LNCaP clone FGC (cell line): ENCODE results near the gene BMPR1A.

Experiments
- DNase-seq: peaks from one replicate; pipeline ENCODE4 v3.0.0-alpha.2; 2011; ENCODE audit warnings: low read depth
- H3K4me3 ChIP-seq: 2 replicates; pipeline ENCODE4 v1.5.1; 2011; ENCODE audit warnings: mild to moderate bottlenecking, low read depth, low read length, control low read depth
- TF ChIP-seq, protein P1 (sequence below): IDR thresholded peaks from 2 replicates; pipeline ENCODE4 v1.5.1; 2012; ENCODE audit warnings: mild to moderate bottlenecking; ENCODE audit not compliant: control insufficient read depth, insufficient read depth; ENCODE audit errors: extremely low read depth

The BMPR1A gene

DNA sequence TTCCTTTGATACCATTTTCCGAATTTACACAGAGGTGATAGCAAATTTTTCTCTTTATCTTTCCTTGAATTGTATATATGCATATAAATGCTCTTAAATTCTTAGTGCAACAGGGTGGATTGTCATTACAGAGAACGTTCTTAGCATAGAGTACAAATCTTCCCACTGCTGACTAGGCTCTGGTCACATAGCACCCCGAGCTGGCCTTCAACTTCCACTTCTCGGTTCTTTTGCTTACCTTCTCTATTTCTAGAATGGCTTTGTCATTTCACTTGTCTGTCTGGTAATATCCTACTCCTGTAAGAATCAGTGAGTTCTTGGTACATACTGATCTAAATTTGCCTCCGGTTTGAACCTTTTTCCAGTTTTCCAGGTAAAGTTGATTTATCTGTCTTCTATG is 225.3 kb downstream of the BMPR1A start:
- no peak overlapping the region for H3K4me3 ChIP-seq
- DNase-seq: no peak
- TF ChIP-seq, protein P1, sequence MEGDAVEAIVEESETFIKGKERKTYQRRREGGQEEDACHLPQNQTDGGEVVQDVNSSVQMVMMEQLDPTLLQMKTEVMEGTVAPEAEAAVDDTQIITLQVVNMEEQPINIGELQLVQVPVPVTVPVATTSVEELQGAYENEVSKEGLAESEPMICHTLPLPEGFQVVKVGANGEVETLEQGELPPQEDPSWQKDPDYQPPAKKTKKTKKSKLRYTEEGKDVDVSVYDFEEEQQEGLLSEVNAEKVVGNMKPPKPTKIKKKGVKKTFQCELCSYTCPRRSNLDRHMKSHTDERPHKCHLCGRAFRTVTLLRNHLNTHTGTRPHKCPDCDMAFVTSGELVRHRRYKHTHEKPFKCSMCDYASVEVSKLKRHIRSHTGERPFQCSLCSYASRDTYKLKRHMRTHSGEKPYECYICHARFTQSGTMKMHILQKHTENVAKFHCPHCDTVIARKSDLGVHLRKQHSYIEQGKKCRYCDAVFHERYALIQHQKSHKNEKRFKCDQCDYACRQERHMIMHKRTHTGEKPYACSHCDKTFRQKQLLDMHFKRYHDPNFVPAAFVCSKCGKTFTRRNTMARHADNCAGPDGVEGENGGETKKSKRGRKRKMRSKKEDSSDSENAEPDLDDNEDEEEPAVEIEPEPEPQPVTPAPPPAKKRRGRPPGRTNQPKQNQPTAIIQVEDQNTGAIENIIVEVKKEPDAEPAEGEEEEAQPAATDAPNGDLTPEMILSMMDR: no peak
